H9 (cell line): ENCODE results near the gene CASP8. TPM values are rescaled to one million over a fixed set of nuclear protein-coding genes. Genes with fewer than 3 reads are reported as not detected.
A peak's percentile ranks its signal among the peaks of the same experiment; 100 is the strongest.

Experiments used
- DNase-seq: peaks from one replicate; pipeline ENCODE4 v3.0.0-alpha.2; 2017
- H2AFZ ChIP-seq: one replicate; pipeline ENCODE4 v1.6.1; 2013; ENCODE audit warnings: mild to moderate bottlenecking, low read length, control low read depth, moderate library complexity
- H2AK5ac ChIP-seq: 2 replicates; pipeline ENCODE4 v1.6.1; 2013; ENCODE audit warnings: low read length, control low read depth, mixed read lengths; ENCODE audit not compliant: insufficient read length
- H2BK120ac ChIP-seq: one replicate; pipeline ENCODE4 v1.6.1; 2013; ENCODE audit warnings: low read depth, mild to moderate bottlenecking, low read length, control low read depth, inconsistent platforms; ENCODE audit not compliant: poor library complexity, severe bottlenecking
- H2BK12ac ChIP-seq: 2 replicates; pipeline ENCODE4 v1.6.1; 2013; ENCODE audit warnings: low read length, control low read depth, mixed read lengths, low read depth; ENCODE audit not compliant: insufficient read length
- H2BK15ac ChIP-seq: 2 replicates; pipeline ENCODE4 v1.6.1; 2013; ENCODE audit warnings: low read depth, low read length, control low read depth
- H2BK20ac ChIP-seq: one replicate; pipeline ENCODE4 v1.6.1; 2013; ENCODE audit warnings: low read depth, mild to moderate bottlenecking, low read length, control low read depth, inconsistent platforms; ENCODE audit not compliant: poor library complexity, severe bottlenecking
- H2BK5ac ChIP-seq: 2 replicates; pipeline ENCODE4 v1.6.1; 2013; ENCODE audit warnings: low read length, control low read depth, mixed read lengths; ENCODE audit not compliant: insufficient read length
- H3K14ac ChIP-seq: 2 replicates; pipeline ENCODE4 v1.6.1; 2013; ENCODE audit warnings: low read length, control low read depth; ENCODE audit not compliant: insufficient read depth
- H3K18ac ChIP-seq: 2 replicates; pipeline ENCODE4 v1.6.1; 2013; ENCODE audit warnings: low read depth, mild to moderate bottlenecking, mixed read lengths, low read length, control low read depth; ENCODE audit not compliant: insufficient read length
- H3K23ac ChIP-seq: 2 replicates; pipeline ENCODE4 v1.6.1; 2013; ENCODE audit warnings: low read length, control low read depth, mixed read lengths, low read depth; ENCODE audit not compliant: insufficient read length
- H3K23me2 ChIP-seq: 2 replicates; pipeline ENCODE4 v1.6.1; 2013; ENCODE audit warnings: low read depth, mild to moderate bottlenecking, mixed read lengths, low read length, control low read depth; ENCODE audit not compliant: insufficient read length, poor library complexity, severe bottlenecking
- H3K27ac ChIP-seq: 2 replicates; pipeline ENCODE4 v1.5.1; 2013; ENCODE audit warnings: low read length, control low read depth, mixed read lengths, low read depth; ENCODE audit not compliant: insufficient read length
- H3K27me3 ChIP-seq: 2 replicates; pipeline ENCODE4 v1.6.1; 2013; ENCODE audit warnings: low read length, control low read depth, inconsistent platforms; ENCODE audit not compliant: insufficient read depth
- H3K4ac ChIP-seq: 2 replicates; pipeline ENCODE4 v1.6.1; 2013; ENCODE audit warnings: low read depth, mild to moderate bottlenecking, control low read depth, inconsistent platforms, low read length, moderate library complexity
- H3K4me1 ChIP-seq: 2 replicates; pipeline ENCODE4 v1.6.1; 2013; ENCODE audit warnings: low read length, control low read depth, inconsistent platforms; ENCODE audit not compliant: insufficient read depth
- H3K4me2 ChIP-seq: 2 replicates; pipeline ENCODE4 v1.6.1; 2013; ENCODE audit warnings: low read length, control low read depth, mixed read lengths; ENCODE audit not compliant: insufficient read length, insufficient read depth
- H3K56ac ChIP-seq: 2 replicates; pipeline ENCODE4 v1.6.1; 2013; ENCODE audit warnings: low read depth, mild to moderate bottlenecking, mixed read lengths, low read length, control low read depth; ENCODE audit not compliant: insufficient read length
- H3K79me1 ChIP-seq: 2 replicates; pipeline ENCODE4 v1.6.1; 2013; ENCODE audit warnings: low read depth, mild to moderate bottlenecking, moderate library complexity, low read length, control low read depth, inconsistent platforms; ENCODE audit not compliant: insufficient read depth, poor library complexity, severe bottlenecking
- H3K79me2 ChIP-seq: 2 replicates; pipeline ENCODE4 v1.6.1; 2013; ENCODE audit warnings: low read length, control low read depth, inconsistent platforms; ENCODE audit not compliant: insufficient read depth
- H3K9ac ChIP-seq: 2 replicates; pipeline ENCODE4 v1.6.1; 2013; ENCODE audit warnings: low read length, control low read depth, mixed read lengths; ENCODE audit not compliant: insufficient read length; ENCODE audit errors: extremely low read depth
- H3K9me3 ChIP-seq: one replicate; pipeline ENCODE4 v1.6.1; 2013; ENCODE audit warnings: low read depth, low read length, inconsistent platforms; ENCODE audit not compliant: control insufficient read depth
- H3T11ph ChIP-seq: one replicate; pipeline ENCODE4 v1.6.1; 2013; ENCODE audit warnings: mild to moderate bottlenecking, low read length, control low read depth, inconsistent platforms
- H4K20me1 ChIP-seq: one replicate; pipeline ENCODE4 v1.6.1; 2013; ENCODE audit not compliant: control insufficient read depth, insufficient read length, insufficient read depth
- H4K5ac ChIP-seq: 2 replicates; pipeline ENCODE4 v1.6.1; 2013; ENCODE audit warnings: low read depth, mild to moderate bottlenecking, mixed read lengths, low read length, control low read depth; ENCODE audit not compliant: insufficient read length
- H4K8ac ChIP-seq: replicated peaks from 2 replicates; pipeline ENCODE4 v1.6.1; 2013; ENCODE audit warnings: low read length, control low read depth, mixed read lengths, low read depth; ENCODE audit not compliant: insufficient read length
- H4K91ac ChIP-seq: 2 replicates; pipeline ENCODE4 v1.6.1; 2013; ENCODE audit warnings: low read depth, mild to moderate bottlenecking, moderate library complexity, mixed read lengths, low read length, control low read depth; ENCODE audit not compliant: insufficient read length
- H3K27ac Mint-ChIP-seq, 3 experiments: 2 replicates in 2 of 3; 3 replicates in 1 of 3; pipeline ENCODE4 v1.8.0; 2020 to 2021; ENCODE audit warnings: mixed read lengths in 3 of 3, mild to moderate bottlenecking in 1 of 3, moderate library complexity in 1 of 3
- H3K27me3 Mint-ChIP-seq: 2 replicates; pipeline ENCODE4 v1.8.0; 2021; ENCODE audit warnings: low read depth, mild to moderate bottlenecking, moderate library complexity, mixed read lengths
- H3K36me3 Mint-ChIP-seq, 3 experiments: 2 replicates in 2 of 3; 3 replicates in 1 of 3; pipeline ENCODE4 v1.8.0; 2020 to 2021; ENCODE audit warnings: low read depth in 3 of 3, mixed read lengths in 3 of 3; ENCODE audit not compliant: insufficient read depth in 1 of 3
- H3K4me1 Mint-ChIP-seq, 2 experiments: 2 replicates each; pipeline ENCODE4 v1.8.0; 2020; ENCODE audit warnings: mixed read lengths in 2 of 2
- H3K4me3 Mint-ChIP-seq, 2 experiments: 2 replicates in 1 of 2; 3 replicates in 1 of 2; pipeline ENCODE4 v1.8.0; 2020 to 2021; ENCODE audit warnings: mild to moderate bottlenecking in 2 of 2, mixed read lengths in 2 of 2, moderate library complexity in 1 of 2
- H3K9me3 Mint-ChIP-seq, 2 experiments: 2 replicates in 1 of 2; 3 replicates in 1 of 2; pipeline ENCODE4 v1.8.0; 2020; ENCODE audit warnings: mild to moderate bottlenecking in 2 of 2, mixed read lengths in 2 of 2, moderate library complexity in 1 of 2
- WGBS: extraction: QIAGEN DNeasy Blood & Tissue Kit; methylation state at CpG from one replicate; pipeline ENCODE4 v1.1.7; 2013; ENCODE audit warnings: missing lambda C conversion rate, low lambda C conversion rate, mixed read lengths; ENCODE audit not compliant: insufficient read length; ENCODE audit errors: extremely low coverage; 5-methylcytosine and 5-hydroxymethylcytosine counted together
- total RNA-seq: library from RNA; stranded (reverse); gene quantifications from 2 replicates; pipeline ENCODE4 v1.2.1, GENCODE V29; 2021
- TF ChIP-seq, protein P1 (sequence below): fragments of 200-600 bp; sonication (generic); conservative IDR thresholded peaks from 3 replicates; pipeline ENCODE4 v1.8.0; 2021; ENCODE audit warnings: antibody characterized with exemption, mild to moderate bottlenecking

CASP8 gene
- total RNA-seq, 1 experiment from 2014 or later: 10.0 TPM

DNA sequence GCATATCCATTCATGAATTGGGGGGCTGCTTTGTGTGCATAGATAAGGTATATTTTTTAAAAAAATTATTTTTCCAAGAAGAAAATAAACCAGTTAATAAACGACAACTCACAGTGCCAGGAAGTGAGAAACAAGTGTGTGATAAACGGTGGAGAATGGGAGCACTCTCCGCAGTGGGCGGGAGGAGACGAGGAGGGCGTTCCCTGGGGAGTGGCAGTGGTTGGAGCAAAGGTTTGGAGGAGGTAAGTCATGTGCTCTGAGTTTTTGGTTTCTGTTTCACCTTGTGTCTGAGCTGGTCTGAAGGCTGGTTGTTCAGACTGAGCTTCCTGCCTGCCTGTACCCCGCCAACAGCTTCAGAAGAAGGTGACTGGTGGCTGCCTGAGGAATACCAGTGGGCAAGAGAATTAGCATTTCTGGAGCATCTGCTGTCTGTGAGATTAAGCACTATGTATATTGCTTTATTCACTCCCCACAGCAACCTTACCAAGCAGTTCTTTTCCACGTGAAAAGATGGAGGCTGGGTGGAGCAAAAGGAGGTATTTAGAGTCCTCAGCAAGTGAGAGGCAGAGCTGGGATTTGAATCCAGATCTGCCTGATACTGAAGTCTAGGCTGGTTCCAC, 27.0 kb upstream of the CASP8 start:
- DNase-seq: peak; percentile 88
- H4K8ac ChIP-seq: no peak overlapping the region
- H3K9me3 Mint-ChIP-seq: no peaks in the 10 kb centered on the region

More for the DNA sequence above, 27.0 kb upstream of the CASP8 start:
- no peaks in the 10 kb centered on the region for H3K79me1 ChIP-seq
- no peaks in the 10 kb centered on the region for H3K4me1 ChIP-seq
- H3K36me3 Mint-ChIP-seq: peaks cover 0 to 7% (median 0%) of the 10 kb centered on the region in 3 experiments; a peak in 2 of 7 replicates
- TF ChIP-seq, protein P1, sequence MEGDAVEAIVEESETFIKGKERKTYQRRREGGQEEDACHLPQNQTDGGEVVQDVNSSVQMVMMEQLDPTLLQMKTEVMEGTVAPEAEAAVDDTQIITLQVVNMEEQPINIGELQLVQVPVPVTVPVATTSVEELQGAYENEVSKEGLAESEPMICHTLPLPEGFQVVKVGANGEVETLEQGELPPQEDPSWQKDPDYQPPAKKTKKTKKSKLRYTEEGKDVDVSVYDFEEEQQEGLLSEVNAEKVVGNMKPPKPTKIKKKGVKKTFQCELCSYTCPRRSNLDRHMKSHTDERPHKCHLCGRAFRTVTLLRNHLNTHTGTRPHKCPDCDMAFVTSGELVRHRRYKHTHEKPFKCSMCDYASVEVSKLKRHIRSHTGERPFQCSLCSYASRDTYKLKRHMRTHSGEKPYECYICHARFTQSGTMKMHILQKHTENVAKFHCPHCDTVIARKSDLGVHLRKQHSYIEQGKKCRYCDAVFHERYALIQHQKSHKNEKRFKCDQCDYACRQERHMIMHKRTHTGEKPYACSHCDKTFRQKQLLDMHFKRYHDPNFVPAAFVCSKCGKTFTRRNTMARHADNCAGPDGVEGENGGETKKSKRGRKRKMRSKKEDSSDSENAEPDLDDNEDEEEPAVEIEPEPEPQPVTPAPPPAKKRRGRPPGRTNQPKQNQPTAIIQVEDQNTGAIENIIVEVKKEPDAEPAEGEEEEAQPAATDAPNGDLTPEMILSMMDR: no peak
- no peak overlapping the region for H3T11ph ChIP-seq
- H2AFZ ChIP-seq: no peak overlapping the region
- H3K27me3 Mint-ChIP-seq: peaks cover 1% of the 10 kb centered on the region
- H2BK120ac ChIP-seq: no peak overlapping the region
- H4K20me1 ChIP-seq: no peaks in the 10 kb centered on the region
- no peak overlapping the region for H2BK20ac ChIP-seq
- no peak overlapping the region for H3K27ac ChIP-seq
- no peak overlapping the region for H3K9ac ChIP-seq
- no peaks in the 10 kb centered on the region for H3K23me2 ChIP-seq
- no peak overlapping the region for H3K4ac ChIP-seq
- no peaks in the 10 kb centered on the region for H3K79me2 ChIP-seq
- no peak overlapping the region for H2BK5ac ChIP-seq
- H2BK15ac ChIP-seq: no peak overlapping the region
- no peaks in the 10 kb centered on the region for H3K27me3 ChIP-seq
- H2AK5ac ChIP-seq: no peak overlapping the region
- no peak overlapping the region for H3K18ac ChIP-seq
- no peak overlapping the region for H3K56ac ChIP-seq
- peak overlapping the region in 1 of 3 experiments; percentile 75; a peak in 1 of 7 replicates for H3K27ac Mint-ChIP-seq
- H2BK12ac ChIP-seq: no peak overlapping the region
- H3K4me1 Mint-ChIP-seq: peaks cover 14 to 23% of the 10 kb centered on the region in 2 experiments
- no peak overlapping the region for H4K5ac ChIP-seq
- H3K14ac ChIP-seq: no peak overlapping the region
- no CpG with 5 or more reads among the region's 8 CpGs for WGBS
- no peaks in the 10 kb centered on the region for H3K9me3 ChIP-seq
- H4K91ac ChIP-seq: no peak overlapping the region
- H3K23ac ChIP-seq: no peak overlapping the region
- H3K4me2 ChIP-seq: peak overlapping the region; percentile 40
- H3K4me3 Mint-ChIP-seq: peak overlapping the region; percentile 54 to 67; a peak in 3 of 5 replicates
